GM12864 (cell line): ENCODE results near the gene TBC1D24.
A peak's percentile ranks its signal among the peaks of the same experiment; 100 is the strongest.

ENCODE experiments used
- DNase-seq: peaks from one replicate; pipeline ENCODE4 v3.0.0-alpha.2; 2011; ENCODE audit warnings: low read depth
- H3K4me3 ChIP-seq: 2 replicates; pipeline ENCODE4 v1.5.1; 2011; ENCODE audit warnings: mild to moderate bottlenecking, low read depth, low read length, control low read depth
- CTCF ChIP-seq: IDR thresholded peaks from 2 replicates; pipeline ENCODE4 v1.5.1; 2011; ENCODE audit warnings: low read depth, mild to moderate bottlenecking, moderate library complexity, low read length, control low read depth, inconsistent platforms; ENCODE audit errors: missing control alignments

TBC1D24 gene

GRCh38 chr16:2472488-2472864 is 2.5 kb upstream of the TBC1D24 start:
- no peak for DNase-seq
- no peak overlapping the region for H3K4me3 ChIP-seq
- TF ChIP-seq CTCF: no peak

DNA sequence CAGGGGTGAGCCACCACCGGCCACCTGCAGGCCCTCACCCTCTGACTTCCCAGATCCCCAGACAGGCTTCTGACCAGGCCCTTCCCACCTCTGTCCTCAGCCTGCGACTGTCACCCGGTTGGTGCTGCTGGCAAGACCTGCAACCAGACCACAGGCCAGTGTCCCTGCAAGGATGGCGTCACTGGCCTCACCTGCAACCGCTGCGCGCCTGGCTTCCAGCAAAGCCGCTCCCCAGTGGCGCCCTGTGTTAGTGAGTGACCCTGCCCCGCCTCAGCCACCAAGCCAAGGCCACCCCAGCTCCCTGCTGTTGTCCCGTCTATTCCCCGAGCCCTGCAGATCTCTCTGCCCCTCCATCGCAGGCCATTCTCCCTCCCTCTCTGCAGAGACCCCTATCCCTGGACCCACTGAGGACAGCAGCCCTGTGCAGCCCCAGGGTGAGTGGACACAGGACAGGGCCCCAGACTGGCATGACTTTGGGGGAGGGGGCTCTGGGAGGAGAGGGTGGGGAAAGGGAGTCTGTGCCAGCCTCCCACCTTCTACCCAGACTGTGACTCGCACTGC is 2.0 kb upstream of the TBC1D24 start:
- H3K4me3 ChIP-seq: no peak overlapping the region
- no peak for DNase-seq
- no peak for TF ChIP-seq CTCF

GRCh38 chr16:2473446-2473926 is 1.4 kb upstream of the TBC1D24 start:
- DNase-seq: no peak
- H3K4me3 ChIP-seq: peak overlapping the region; percentile 37
- TF ChIP-seq CTCF: no peak

DNA sequence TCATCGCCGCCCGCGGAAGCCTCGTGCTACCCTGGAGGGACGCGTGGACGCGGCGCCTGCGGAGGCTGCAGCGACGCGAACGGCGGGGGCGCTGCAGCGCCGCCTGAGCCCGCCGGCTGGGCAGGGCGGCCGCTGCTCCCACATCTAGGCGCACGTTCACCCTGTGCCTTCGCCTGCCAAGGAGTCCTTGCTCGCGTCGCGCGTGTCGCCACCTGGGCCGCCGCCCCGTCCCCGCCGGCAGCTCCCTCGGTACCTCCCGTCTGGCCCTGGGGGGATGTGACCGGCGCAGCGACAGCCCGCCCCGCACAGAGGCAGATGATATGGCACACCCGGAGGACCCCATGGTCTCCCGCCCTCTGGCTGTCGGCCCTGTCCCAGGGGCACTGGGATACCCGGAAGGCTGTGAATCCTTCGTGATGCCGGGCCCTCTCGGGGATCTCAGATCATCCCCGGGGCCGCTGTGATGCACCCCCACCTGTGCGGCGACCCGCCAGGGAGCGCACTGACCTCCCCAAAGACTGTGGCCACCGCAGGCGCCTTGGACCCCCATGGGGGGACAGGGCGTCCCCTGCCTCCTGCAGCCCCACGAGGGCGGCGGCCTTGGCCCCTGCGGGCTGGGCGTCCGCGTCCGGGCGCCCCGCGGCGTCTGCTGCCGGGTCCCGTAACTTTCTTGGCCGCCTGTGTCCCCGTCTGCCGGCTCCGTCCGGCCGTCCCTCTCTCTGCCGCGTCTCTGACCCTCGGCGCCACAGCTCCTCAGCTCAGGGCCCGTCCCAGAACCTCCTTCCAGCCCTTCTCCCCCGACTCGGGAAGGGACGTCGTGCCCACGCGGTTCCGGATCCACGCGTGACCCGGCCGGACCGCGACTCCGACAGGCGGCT is 689 bp upstream of the TBC1D24 start:
- peak overlapping the region; percentile 94 for H3K4me3 ChIP-seq
- TF ChIP-seq CTCF: peak; percentile 57
- no peak for DNase-seq

DNA sequence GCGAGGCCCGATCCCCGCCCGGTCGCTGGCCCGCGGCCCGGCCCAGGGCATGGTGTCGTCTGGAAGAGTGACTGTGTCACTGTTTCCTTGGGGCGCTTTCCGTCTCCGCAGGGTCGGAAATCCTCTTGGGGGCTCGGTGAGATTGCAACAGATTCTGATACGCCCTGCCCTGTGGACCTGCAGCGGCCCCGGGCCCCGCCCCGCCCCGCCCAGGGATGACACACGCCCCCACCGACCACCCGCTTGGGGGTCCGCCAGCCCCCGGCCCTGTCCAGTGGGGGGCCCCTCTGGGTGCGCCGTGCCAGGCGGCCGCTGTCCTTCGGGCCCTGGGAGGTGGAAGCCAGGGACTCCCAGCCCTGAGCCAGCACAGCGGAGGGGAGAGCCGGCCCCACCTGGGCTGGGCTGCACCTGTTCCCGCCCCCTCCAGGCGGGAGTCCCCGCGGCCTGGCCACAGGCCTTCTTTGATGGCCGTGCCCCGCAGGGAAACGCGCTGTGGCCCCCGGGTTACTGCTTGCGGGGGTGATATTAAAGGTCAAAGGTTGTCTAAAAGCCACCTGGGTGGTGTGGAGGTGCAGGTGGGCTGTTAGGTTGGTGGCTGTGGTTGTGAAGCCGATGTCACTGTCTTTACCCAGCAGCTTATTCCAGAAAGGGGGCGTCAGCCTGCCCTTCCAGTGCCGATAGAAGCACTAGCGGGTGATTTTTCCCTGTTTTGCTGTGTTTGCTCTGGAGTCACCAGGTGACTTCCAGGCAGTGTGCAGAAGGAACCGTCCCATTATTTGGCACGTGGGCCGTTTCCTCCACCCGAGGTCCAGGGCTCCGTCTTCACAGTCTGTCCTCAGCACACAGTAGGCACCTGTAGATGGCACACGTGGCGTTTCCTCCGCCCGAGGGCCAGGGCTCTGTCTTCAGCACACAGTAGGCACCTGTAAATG is 752 bp downstream of the TBC1D24 start:
- H3K4me3 ChIP-seq: peak overlapping the region; percentile 94
- no peak for DNase-seq
- TF ChIP-seq CTCF: no peak

GRCh38 chr16:2476345-2476720 is 1.4 kb downstream of the TBC1D24 start:
- TF ChIP-seq CTCF: no peak
- H3K4me3 ChIP-seq: no peak overlapping the region; the same call in 1 of the 2 replicates
- DNase-seq: no peak
